H1 (cell line): ENCODE results near the gene DAB2IP. TPM values are rescaled to one million over a fixed set of nuclear protein-coding genes. Genes with fewer than 3 reads are reported as not detected.

Experiments used
- CTCF ChIA-PET: fragments of 300-600 bp; sonication (Branson Sonifier 250); formaldehyde crosslinking; loops from one replicate; lab custom pipeline; 2021; ENCODE audit not compliant: partially characterized antibody; lab: Charles Lee
- POLR2A ChIA-PET: fragments of 300-600 bp; sonication (Branson Sonifier 250); formaldehyde crosslinking; loops from one replicate; lab custom pipeline; 2021; ENCODE audit warnings: inconsistent platforms; ENCODE audit not compliant: partially characterized antibody; lab: Charles Lee
- DNase-seq, 2 experiments: peaks; one replicate each; pipeline versions ENCODE4 v3.0.0 to v3.0.0-alpha.2; 2010 to 2022; ENCODE audit warnings: low spot score in 2 of 2, low read depth in 1 of 2, mixed read lengths in 1 of 2
- FAIRE-seq: peaks from 2 replicates; lab custom pipeline; 2011; peaks lifted over from hg19 to GRCh38; lab: Jason Lieb, UNC
- H2AFZ ChIP-seq: 2 replicates; pipeline ENCODE4 v1.8.1; 2012; ENCODE audit warnings: low read length, inconsistent platforms
- H2AK5ac ChIP-seq: 2 replicates; pipeline ENCODE4 v1.6.1; 2013; ENCODE audit warnings: low read depth, low read length
- H2BK120ac ChIP-seq: replicated peaks from 2 replicates; pipeline ENCODE3; 2013; ENCODE audit warnings: low read depth, low read length, inconsistent platforms
- H2BK12ac ChIP-seq: 2 replicates; pipeline ENCODE4 v1.6.1; 2013; ENCODE audit warnings: low read depth, low read length
- H2BK15ac ChIP-seq: 2 replicates; pipeline ENCODE4 v1.6.1; 2013; ENCODE audit warnings: low read length
- H2BK20ac ChIP-seq: 2 replicates; pipeline ENCODE4 v1.6.1; 2013; ENCODE audit warnings: low read length
- H2BK5ac ChIP-seq: 2 replicates; pipeline ENCODE4 v1.6.1; 2013; ENCODE audit warnings: low read depth, low read length
- H3K14ac ChIP-seq: 2 replicates; pipeline ENCODE4 v1.6.1; 2013; ENCODE audit warnings: inconsistent platforms; ENCODE audit not compliant: insufficient read length
- H3K18ac ChIP-seq: 2 replicates; pipeline ENCODE4 v1.6.1; 2013; ENCODE audit warnings: low read length; ENCODE audit errors: extremely low read depth
- H3K23ac ChIP-seq: 2 replicates; pipeline ENCODE4 v1.6.1; 2013; ENCODE audit warnings: inconsistent platforms; ENCODE audit not compliant: insufficient read length
- H3K23me2 ChIP-seq: 2 replicates; pipeline ENCODE4 v1.6.1; 2013; ENCODE audit warnings: low read depth, low read length
- H3K27ac ChIP-seq: 2 replicates; pipeline ENCODE4 v1.6.1; 2011; ENCODE audit warnings: low read depth, low read length, inconsistent platforms
- H3K27me3 ChIP-seq, 4 experiments: replicated peaks in 1 of 4; 1 replicate in 1 of 4; 2 replicates in 3 of 4; pipeline versions ENCODE4 v1.6.1 to v1.8.1; 2011 to 2013; ENCODE audit warnings: low read length in 3 of 4, mild to moderate bottlenecking in 3 of 4, inconsistent platforms in 2 of 4, mixed read lengths in 2 of 4, moderate library complexity in 1 of 4; ENCODE audit not compliant: control insufficient read depth in 3 of 4, insufficient read depth in 3 of 4; ENCODE audit errors: extremely low read depth in 1 of 4
- H3K36me3 ChIP-seq, 4 experiments: 2 replicates each; pipeline versions ENCODE4 v1.6.1 to v1.8.1; 2011 to 2013; ENCODE audit warnings: mild to moderate bottlenecking in 4 of 4, low read length in 3 of 4, moderate library complexity in 2 of 4, control low read depth in 1 of 4, inconsistent platforms in 1 of 4; ENCODE audit not compliant: insufficient read depth in 4 of 4, control insufficient read depth in 2 of 4
- H3K4ac ChIP-seq: replicated peaks from 2 replicates; pipeline ENCODE3; 2013; ENCODE audit warnings: low read length, low read depth, mixed read lengths, inconsistent platforms; ENCODE audit not compliant: insufficient read length
- H3K4me1 ChIP-seq, 4 experiments: replicated peaks in 1 of 4; 1 replicate in 1 of 4; 2 replicates in 3 of 4; pipeline versions ENCODE4 v1.6.1 to v1.8.1; 2011 to 2013; ENCODE audit warnings: low read length in 3 of 4, inconsistent platforms in 2 of 4, mixed read lengths in 1 of 4; ENCODE audit not compliant: insufficient read depth in 4 of 4, control insufficient read depth in 3 of 4
- H3K4me2 ChIP-seq, 2 experiments: 2 replicates each; pipeline versions ENCODE4 v1.6.1 to v1.8.1; 2011 to 2013; ENCODE audit warnings: low read depth in 2 of 2, low read length in 2 of 2, control low read depth in 1 of 2, inconsistent platforms in 1 of 2, mild to moderate bottlenecking in 1 of 2; ENCODE audit not compliant: insufficient read depth in 1 of 2
- H3K4me3 ChIP-seq, 4 experiments: fragments of 200-600, 300-600 bp in 1 of 4; sonication (generic), shearing (Covaris generic), sonication (Bioruptor Twin) in 1 of 4; 2 replicates each; pipeline versions ENCODE4 v1.5.1 to v1.8.1; 2011 to 2016; ENCODE audit warnings: low read length in 4 of 4, low read depth in 3 of 4, control low read depth in 2 of 4, inconsistent platforms in 2 of 4, mild to moderate bottlenecking in 2 of 4, mixed read lengths in 1 of 4, moderate library complexity in 1 of 4; ENCODE audit not compliant: insufficient read depth in 2 of 4; ENCODE audit errors: extremely low read depth in 1 of 4
- H3K56ac ChIP-seq: replicated peaks from 2 replicates; pipeline ENCODE3; 2013; ENCODE audit warnings: low read depth, mild to moderate bottlenecking, mixed read lengths, low read length, inconsistent platforms; ENCODE audit not compliant: insufficient read length
- H3K79me1 ChIP-seq: 2 replicates; pipeline ENCODE4 v1.6.1; 2013; ENCODE audit warnings: low read depth, low read length, control low read depth
- H3K79me2 ChIP-seq, 2 experiments: 2 replicates each; pipeline versions ENCODE4 v1.6.1 to v1.8.1; 2012 to 2013; ENCODE audit warnings: low read length in 2 of 2, mild to moderate bottlenecking in 2 of 2, inconsistent platforms in 1 of 2; ENCODE audit not compliant: insufficient read depth in 2 of 2, control insufficient read depth in 1 of 2
- H3K9ac ChIP-seq, 4 experiments: replicated peaks in 1 of 4; 1 replicate in 1 of 4; 2 replicates in 3 of 4; pipeline versions ENCODE4 v1.6.1 to v1.8.1; 2011 to 2013; ENCODE audit warnings: low read depth in 3 of 4, low read length in 3 of 4, control low read depth in 2 of 4, mild to moderate bottlenecking in 2 of 4, moderate library complexity in 2 of 4, inconsistent platforms in 1 of 4; ENCODE audit errors: extremely low read depth in 1 of 4
- H3K9me3 ChIP-seq, 2 experiments: 2 replicates each; pipeline versions ENCODE4 v1.6.1 to v1.8.1; 2012 to 2013; ENCODE audit warnings: mild to moderate bottlenecking in 2 of 2, moderate library complexity in 2 of 2, control low read depth in 1 of 2, inconsistent platforms in 1 of 2, low read depth in 1 of 2, low read length in 1 of 2, mixed read lengths in 1 of 2; ENCODE audit not compliant: insufficient read depth in 2 of 2
- H4K20me1 ChIP-seq, 2 experiments: replicated peaks in 1 of 2; 2 replicates each; pipeline versions ENCODE3 to v1.8.1; 2011 to 2013; ENCODE audit warnings: inconsistent platforms in 2 of 2, low read length in 2 of 2, mild to moderate bottlenecking in 1 of 2; ENCODE audit not compliant: insufficient read depth in 2 of 2, control insufficient read depth in 1 of 2
- H4K5ac ChIP-seq: 2 replicates; pipeline ENCODE4 v1.6.1; 2013; ENCODE audit warnings: low read length, low read depth, mixed read lengths, inconsistent platforms; ENCODE audit not compliant: insufficient read length
- H4K8ac ChIP-seq: 2 replicates; pipeline ENCODE4 v1.8.0; 2013; ENCODE audit warnings: mild to moderate bottlenecking, moderate library complexity, low read length, inconsistent platforms; ENCODE audit not compliant: insufficient read depth; ENCODE audit errors: extremely low read depth
- H4K91ac ChIP-seq: replicated peaks from 2 replicates; pipeline ENCODE3; 2013; ENCODE audit warnings: low read length, mixed read lengths, inconsistent platforms; ENCODE audit not compliant: insufficient read length
- ATF2 ChIP-seq: IDR thresholded peaks from 2 replicates; pipeline ENCODE4 v1.6.1; 2012; ENCODE audit warnings: low read length, inconsistent platforms
- FOSL1 ChIP-seq: IDR thresholded peaks from 2 replicates; pipeline ENCODE4 v1.6.1; 2011; ENCODE audit warnings: mild to moderate bottlenecking, low read depth, low read length, moderate library complexity; ENCODE audit not compliant: insufficient read depth
- GABPA ChIP-seq: IDR thresholded peaks from 2 replicates; pipeline ENCODE4 v1.6.1; 2011; ENCODE audit warnings: mild to moderate bottlenecking, low read length, moderate library complexity, borderline replicate concordance; ENCODE audit not compliant: insufficient read depth
- MAX ChIP-seq: IDR thresholded peaks from 2 replicates; pipeline ENCODE4 v1.6.1; 2012; ENCODE audit warnings: inconsistent platforms
- RAD21 ChIP-seq, 2 experiments: IDR thresholded peaks in 1 of 2; conservative IDR thresholded peaks in 1 of 2; 2 replicates each; pipeline ENCODE4 v1.6.1; 2011; ENCODE audit warnings: low read depth in 2 of 2, low read length in 2 of 2, improper control_type of control experiment in 1 of 2, inconsistent platforms in 1 of 2, mild to moderate bottlenecking in 1 of 2, moderate library complexity in 1 of 2
- SAP30 ChIP-seq: fragments of 300-600 bp; sonication (generic); IDR thresholded peaks from 2 replicates; pipeline ENCODE4 v1.7.1; 2012; ENCODE audit warnings: low read length, moderate library complexity, mild to moderate bottlenecking, inconsistent platforms; ENCODE audit not compliant: insufficient read depth, insufficient replicate concordance
- USF2 ChIP-seq: IDR thresholded peaks from 2 replicates; pipeline ENCODE4 v1.6.1; 2011; ENCODE audit warnings: low read length, improper control_type of control experiment
- WGBS, 2 experiments: shearing (Covaris generic) in 1 of 2; methylation state at CpG; one replicate each; pipeline versions ENCODE4 v1.1.6 to v1.1.7; 2013 to 2015; ENCODE audit warnings: low lambda C conversion rate in 2 of 2, mixed read lengths in 2 of 2, inconsistent platforms in 1 of 2, low coverage in 1 of 2, missing lambda C conversion rate in 1 of 2; ENCODE audit not compliant: insufficient replicate concordance in 2 of 2, insufficient coverage in 1 of 2, insufficient read length in 1 of 2; ENCODE audit errors: extremely low coverage in 1 of 2, missing lambda C conversion rate in 1 of 2; 5-methylcytosine and 5-hydroxymethylcytosine counted together
- polyA plus RNA-seq, 7 experiments: library from polyadenylated mRNA; depleted of rRNA in 3 of 7; stranded (reverse) in 5 of 7; unstranded in 2 of 7; fragments of >200 nt in 5 of 7; fragments of 200-250 nt in 2 of 7; gene quantifications; 1 replicate in 5 of 7; 2 replicates in 1 of 7; 4 replicates in 1 of 7; pipeline versions ENCODE4 v1.2.1 to v1.2.3, GENCODE V29; 2011 to 2013; ENCODE audit warnings: missing spikeins in 2 of 7, mixed read lengths in 2 of 7
- total RNA-seq: library from RNA; stranded (reverse); fragmentation: NEBNext Ultra II Directional; extraction: Animal tissue kit (Norgen Biotek cat#: 25700); gene quantifications from 2 replicates; pipeline ENCODE4 v1.2.1, GENCODE V29; 2021

Gene DAB2IP
- total and polyA plus RNA-seq, 2 of the 8 experiments (the other 6 are each of a cell fraction or from before 2014, with no cell fraction given), result 19.7 to 39.5 TPM

GRCh38 chr9:121800376-121800775 is 148.9 kb downstream of the DAB2IP start:
- H2AK5ac ChIP-seq, result no peak overlapping the region
- H3K56ac ChIP-seq, result no peak overlapping the region
- no peaks in the 10 kb centered on the region for H3K23me2 ChIP-seq
- WGBS, 2 experiments, result 89% methylated on average over 10 of the region's 10 CpGs; no CpG with 5 or more reads in 1 of the 2 experiments
- H3K79me2 ChIP-seq, result no peaks in the 10 kb centered on the region
- no peaks in the 10 kb centered on the region for H3K36me3 ChIP-seq
- FAIRE-seq, result no peak
- no peak overlapping the region for H4K8ac ChIP-seq
- H2BK12ac ChIP-seq, result no peak overlapping the region
- H3K4me1 ChIP-seq, result peaks cover 0 to 5% (median 1%) of the 10 kb centered on the region in 4 experiments; a peak in 1 of 7 replicates
- H2BK20ac ChIP-seq, result no peak overlapping the region
- no peak overlapping the region for H3K18ac ChIP-seq
- POLR2A ChIA-PET, result no interaction called here
- no peak overlapping the region for H3K23ac ChIP-seq
- no peak overlapping the region for H3K9ac ChIP-seq
- H3K79me1 ChIP-seq, result no peaks in the 10 kb centered on the region
- H2BK120ac ChIP-seq, result no peak overlapping the region
- H2BK5ac ChIP-seq, result no peak overlapping the region
- CTCF ChIA-PET, result no interaction called here
- H3K4ac ChIP-seq, result no peak overlapping the region
- no peak overlapping the region for H3K14ac ChIP-seq
- H4K91ac ChIP-seq, result no peak overlapping the region
- H3K9me3 ChIP-seq, result 0 out of 4 replicates have a peak, but pooled peaks cover 0 to 2% of the 10 kb centered on the region in 2 experiments
- H4K20me1 ChIP-seq, result no peaks in the 10 kb centered on the region
- no peaks in the 10 kb centered on the region for H3K27me3 ChIP-seq
- no peak overlapping the region for H2AFZ ChIP-seq
- no peak overlapping the region for H4K5ac ChIP-seq
- H3K27ac ChIP-seq, result no peak overlapping the region
- no peak for DNase-seq
- H3K4me2 ChIP-seq, result no peak overlapping the region
- no peak overlapping the region for H2BK15ac ChIP-seq
- H3K4me3 ChIP-seq, result no peak overlapping the region
- TF ChIP-seq ATF2 (no peak), SAP30 (no peak), RAD21 (IDR thresholded peaks at IDR 0.05 in 1 of 2, conservative IDR thresholded peaks at IDR 0.05 in 1 of 2; ENCODE audit: low read depth in 2 of 2, low read length in 2 of 2) (no peak), MAX (no peak), GABPA (no peak), FOSL1 (no peak), USF2 (no peak)
